ENCODE measurements around the gene DCAF5.

GRCh38 chr14:69079188-69079742, 73.7 kb downstream of the DCAF5 start:
- TF ChIP-seq CTCF (IDR thresholded peaks at IDR 0.05) (no peak), POLR2A (IDR thresholded peaks at IDR 0.05) (no peak)
